ENCODE data around the gene LTB4R2.

The LTB4R2 gene

GRCh38 chr14:24279301-24280186 is 30.4 kb upstream of the LTB4R2 start:
- peak; percentile 11 for TF ChIP-seq CTCF (IDR thresholded peaks at IDR 0.05; ENCODE audit: control extremely low read depth, extremely low read depth, low read depth, missing control alignments)
- ChIA-PET CTCF (interaction anchor here (0.7 to 13.3 kb wide), 12 partner anchors 10 to 63 kb away, joined by 3 to 121 read pairs (median 12); partner anchors contain the start of genes CIDEB, DHRS1, MDP1 and NOP9), POLR2A (no interaction called here)
- DNase-seq (ENCODE audit: extremely low spot score): peak; percentile 50

- no peak for TF ChIP-seq CTCF (IDR thresholded peaks at IDR 0.05; ENCODE audit: control extremely low read depth, extremely low read depth, low read depth, missing control alignments)
- DNase-seq (ENCODE audit: extremely low spot score): no peak
- ChIA-PET POLR2A (interaction anchor here (1.1 kb wide), 1 partner anchor 30 kb away, joined by 3 read pairs; the partner anchor contains the start of gene LTB4R), CTCF (interaction anchor here (0.7 to 13.3 kb wide), 12 partner anchors 10 to 65 kb away, joined by 3 to 121 read pairs (median 8); partner anchors contain the start of genes CIDEB, DHRS1, MDP1 and NOP9)
Observed at GRCh38 chr14:24280797-24281460, 29.0 kb upstream of the LTB4R2 start.

GRCh38 chr14:24281636-24282035 is 28.3 kb upstream of the LTB4R2 start:
- no peak for DNase-seq (ENCODE audit: extremely low spot score)
- POLR2A ChIA-PET: no interaction called here
- TF ChIP-seq CTCF (IDR thresholded peaks at IDR 0.05; ENCODE audit: control extremely low read depth, extremely low read depth, low read depth, missing control alignments): no peak
- CTCF ChIA-PET: interaction anchor here (1.7 to 13.3 kb wide), 7 partner anchors 10 to 66 kb away, joined by 6 to 121 read pairs (median 26); partner anchors contain the start of genes CIDEB, DHRS1, MDP1 and NOP9

GRCh38 chr14:24282736-24283135 is 27.2 kb upstream of the LTB4R2 start:
- DNase-seq (ENCODE audit: extremely low spot score): no peak
- TF ChIP-seq CTCF (IDR thresholded peaks at IDR 0.05; ENCODE audit: control extremely low read depth, extremely low read depth, low read depth, missing control alignments): no peak
- ChIA-PET CTCF (interaction anchor here (1.2 to 13.3 kb wide), 7 partner anchors 8 to 67 kb away, joined by 4 to 121 read pairs (median 10); partner anchors contain the start of genes CIDEB, DHRS1, MDP1 and NOP9), POLR2A (interaction anchor here (0.6 kb wide), 1 partner anchor 143 kb away, joined by 6 read pairs; no protein-coding TSS in a partner anchor)

- ChIA-PET CTCF (interaction anchor here (1.1 to 13.3 kb wide), 10 partner anchors 7 to 148 kb away, joined by 3 to 121 read pairs (median 4); partner anchors contain the start of genes CIDEB, DHRS1, MDP1 and NOP9), POLR2A (no interaction called here)
- no peak for DNase-seq (ENCODE audit: extremely low spot score)
- no peak for TF ChIP-seq CTCF (IDR thresholded peaks at IDR 0.05; ENCODE audit: control extremely low read depth, extremely low read depth, low read depth, missing control alignments)
Observed at GRCh38 chr14:24283796-24284460, 26.0 kb upstream of the LTB4R2 start.
